GM21390 (cell line): ENCODE measurements around the gene GRIN1.
"Not testable (repeated sequence)": the region's sequence is repeated elsewhere in the genome, so short reads cannot be mapped to it uniquely, and the experiment has no call there.

Experiments used
- ATAC-seq: cut with Tn5 transposase; IDR thresholded peaks from one replicate; pipeline ENCODE4 v1.9.1; 2021; ENCODE audit not compliant: unreplicated experiment

The GRIN1 gene

DNA sequence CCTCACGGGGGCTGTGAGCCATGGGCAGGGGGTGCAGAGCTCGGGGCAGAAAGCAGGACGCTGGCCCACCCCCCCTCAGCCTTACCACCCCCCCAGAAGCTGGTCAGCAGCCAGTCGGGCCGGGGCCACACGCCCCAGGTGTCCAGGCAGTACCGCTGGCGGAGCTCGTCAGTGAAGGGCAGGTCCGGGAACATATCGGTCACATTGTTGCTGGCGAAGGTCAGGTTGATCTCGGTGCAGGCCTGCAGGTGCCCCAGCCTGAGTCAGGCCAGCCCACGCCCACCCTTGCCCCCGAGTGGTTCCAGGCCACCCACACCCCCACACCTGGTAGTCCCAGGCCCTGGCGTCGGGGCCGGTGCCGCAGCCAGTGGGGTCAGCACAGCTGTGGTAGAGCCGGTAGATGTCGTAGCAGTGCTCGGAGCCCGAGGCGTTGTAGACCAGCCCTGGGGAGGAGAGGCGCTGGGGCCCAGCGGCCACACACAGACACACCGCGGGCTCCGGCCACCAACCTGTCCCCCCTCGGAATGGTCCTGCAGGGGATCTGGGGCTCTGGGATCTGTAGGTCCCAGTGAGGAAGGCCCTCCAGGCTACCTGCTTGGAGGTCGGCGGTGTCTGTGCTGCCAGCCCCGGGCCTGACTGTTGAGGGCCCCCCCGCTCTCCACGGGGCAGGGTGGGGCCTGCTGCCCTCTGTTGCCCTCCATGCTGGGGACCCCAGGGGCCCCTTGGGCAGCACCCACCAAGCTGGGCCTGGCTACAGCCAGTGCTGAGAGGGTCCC lies 27.0 kb upstream of the GRIN1 start:
- ATAC-seq: no peak

DNA sequence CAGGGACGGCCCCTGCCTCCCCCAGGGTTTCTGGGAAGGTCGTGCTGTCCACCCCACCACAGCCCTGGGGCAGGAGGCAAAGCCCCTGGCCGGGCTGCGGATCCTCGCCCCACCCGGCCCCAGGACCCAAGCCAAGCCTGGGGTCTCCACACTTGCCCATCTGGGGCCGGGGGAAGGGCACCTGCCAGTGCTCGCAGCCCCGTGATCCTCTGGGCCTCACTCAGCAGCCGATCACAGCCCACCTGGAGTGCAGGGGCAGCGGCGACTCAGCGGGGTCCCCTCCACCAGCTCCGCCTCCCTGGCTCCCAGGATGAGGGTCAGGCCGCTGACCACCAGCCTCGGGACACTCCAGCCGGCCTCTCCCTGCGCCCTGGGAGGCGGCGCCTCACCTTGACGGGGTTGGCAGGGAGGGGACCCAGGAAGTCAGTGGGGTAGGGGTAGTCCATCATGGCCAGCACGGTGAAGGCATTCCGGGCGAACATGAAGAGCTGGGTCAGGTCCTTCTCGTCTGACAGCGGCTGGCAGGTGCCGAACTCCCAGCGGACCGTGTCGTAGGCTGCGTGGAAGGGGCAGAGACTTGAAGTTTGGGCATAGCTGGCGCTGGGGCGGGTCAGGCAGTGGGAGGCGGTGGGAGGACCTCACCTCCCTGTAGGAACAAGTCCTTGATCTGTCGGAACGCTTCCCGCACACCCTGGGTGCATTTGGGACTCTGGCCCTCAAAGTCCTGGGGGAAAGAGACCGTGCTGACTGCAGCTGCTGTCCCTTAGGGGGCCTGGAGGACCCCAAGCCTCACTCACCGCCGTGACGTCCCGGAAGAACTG lies 26.2 kb upstream of the GRIN1 start:
- no peak for ATAC-seq

DNA sequence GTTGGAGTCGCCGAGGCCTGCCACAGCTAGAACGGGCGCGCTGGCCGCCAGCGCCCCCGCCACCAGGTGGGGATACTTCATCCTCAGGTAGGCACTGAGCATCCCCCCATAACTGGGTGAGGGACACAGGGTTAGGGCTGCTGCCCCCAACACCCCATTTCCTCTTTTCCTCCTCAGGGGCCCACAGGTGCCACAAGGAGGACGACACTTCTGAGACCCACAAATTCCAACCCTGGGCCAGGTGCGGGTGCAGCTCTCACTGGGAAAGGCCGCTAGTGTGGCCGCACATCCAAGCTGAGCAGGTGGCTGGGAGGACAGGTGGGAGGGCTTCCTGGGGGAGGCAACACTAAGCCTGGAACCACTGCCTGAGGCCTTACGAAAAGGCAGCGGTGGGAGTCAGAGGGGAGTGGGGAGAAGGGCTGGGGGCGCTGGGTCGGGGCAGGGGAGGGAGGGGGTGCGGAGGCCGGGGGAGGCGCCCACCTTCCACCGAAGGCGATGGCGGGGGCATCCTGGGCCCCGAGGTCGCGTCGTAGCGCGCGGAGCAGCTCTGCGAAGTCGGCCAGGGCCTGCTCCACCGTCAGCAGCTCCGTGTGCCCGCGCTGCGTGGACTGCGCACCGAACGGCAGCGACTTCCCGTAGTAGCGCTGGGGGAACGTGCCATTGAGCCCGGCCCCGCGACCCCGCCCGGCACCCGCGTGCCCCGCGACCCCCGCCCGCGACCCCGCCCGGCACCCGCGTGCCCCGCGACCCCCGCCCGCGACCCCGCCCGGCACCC lies 25.4 kb upstream of the GRIN1 start:
- ATAC-seq: no peak

- ATAC-seq: peak; percentile 15
Measured at GRCh38 chr9:137114220-137114612, 24.7 kb upstream of the GRIN1 start.

- peak; percentile 64 for ATAC-seq
Measured at GRCh38 chr9:137114613-137115393, 24.2 kb upstream of the GRIN1 start, which contains the start of gene DPP7. Gene DPP7, minus strand, starts transcription at chr9:137114733. Its CDS starts 20 bp downstream, at chr9:137114713.

DNA sequence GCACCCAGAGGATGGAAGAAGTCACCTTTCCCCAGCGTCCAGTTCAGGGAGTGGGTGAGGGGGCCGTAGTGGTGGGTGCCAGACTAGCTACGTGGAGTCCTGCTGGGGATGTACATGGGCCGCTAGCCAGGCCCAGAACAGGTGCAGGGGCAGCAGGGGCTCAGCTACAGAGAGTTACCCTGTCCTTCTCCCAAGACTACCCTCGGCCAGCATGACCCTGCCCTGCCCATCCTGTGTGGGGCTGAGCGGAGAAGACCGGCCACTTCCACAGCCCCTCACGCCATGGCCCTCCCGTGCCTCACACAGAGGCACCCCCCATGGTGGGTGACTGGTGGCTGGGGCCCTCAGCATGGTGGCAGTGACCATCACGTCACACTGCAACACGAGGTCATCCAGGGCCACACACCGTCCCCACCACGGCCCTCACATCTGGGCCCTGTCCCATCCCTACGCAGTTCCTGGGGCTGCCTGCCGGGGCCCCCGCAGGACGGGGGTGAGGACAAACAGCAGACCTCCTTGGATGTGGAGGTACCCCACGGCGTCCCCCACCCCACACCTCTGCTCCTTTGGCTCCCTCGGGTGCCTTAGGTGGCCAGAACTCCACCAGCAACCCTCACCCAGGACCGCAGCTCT lies 23.4 kb upstream of the GRIN1 start:
- no peak for ATAC-seq

DNA sequence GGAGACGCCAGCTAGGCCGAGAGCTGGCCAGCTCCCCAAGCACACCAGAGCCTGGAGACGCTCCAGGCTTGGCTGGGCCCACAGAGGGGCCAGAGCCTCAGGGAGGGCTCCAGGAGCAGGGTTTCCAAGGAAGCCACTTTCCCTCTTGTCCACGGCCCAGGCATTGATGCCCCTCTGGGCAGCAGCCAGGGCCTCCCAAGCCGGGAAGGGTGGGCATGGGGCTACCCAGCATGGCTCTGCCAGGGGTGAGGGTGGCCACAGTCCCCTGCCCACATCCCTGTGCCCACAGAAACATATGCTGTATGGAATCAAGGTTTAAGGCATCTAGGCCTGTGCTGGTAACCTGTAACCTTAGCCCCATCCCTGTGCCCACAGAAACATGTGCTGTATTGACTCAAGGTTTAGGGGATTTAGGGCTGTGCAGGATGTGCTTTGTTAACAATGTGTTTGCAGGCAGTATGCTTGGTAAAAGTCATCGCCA lies 22.9 kb upstream of the GRIN1 start:
- ATAC-seq: no peak

DNA sequence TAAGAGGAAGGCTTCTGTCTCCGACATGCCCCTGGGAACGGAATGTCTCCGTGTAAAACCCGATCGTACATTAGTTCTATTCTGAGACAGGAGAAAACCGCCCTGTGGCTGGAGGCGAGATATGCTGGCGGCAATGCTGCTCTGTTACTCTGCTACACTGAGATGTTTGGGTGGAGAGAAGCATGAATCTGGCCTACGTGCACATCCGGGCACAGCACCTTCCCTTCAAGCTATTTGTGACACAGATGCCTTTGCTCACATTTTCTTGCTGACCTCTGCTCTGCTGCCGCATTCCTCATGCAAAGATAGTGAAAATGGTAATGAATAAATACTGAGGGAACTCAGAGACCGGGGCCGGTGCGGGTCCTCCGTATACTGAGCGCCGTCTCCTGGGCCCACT lies 22.2 kb upstream of the GRIN1 start:
- no peak for ATAC-seq

DNA sequence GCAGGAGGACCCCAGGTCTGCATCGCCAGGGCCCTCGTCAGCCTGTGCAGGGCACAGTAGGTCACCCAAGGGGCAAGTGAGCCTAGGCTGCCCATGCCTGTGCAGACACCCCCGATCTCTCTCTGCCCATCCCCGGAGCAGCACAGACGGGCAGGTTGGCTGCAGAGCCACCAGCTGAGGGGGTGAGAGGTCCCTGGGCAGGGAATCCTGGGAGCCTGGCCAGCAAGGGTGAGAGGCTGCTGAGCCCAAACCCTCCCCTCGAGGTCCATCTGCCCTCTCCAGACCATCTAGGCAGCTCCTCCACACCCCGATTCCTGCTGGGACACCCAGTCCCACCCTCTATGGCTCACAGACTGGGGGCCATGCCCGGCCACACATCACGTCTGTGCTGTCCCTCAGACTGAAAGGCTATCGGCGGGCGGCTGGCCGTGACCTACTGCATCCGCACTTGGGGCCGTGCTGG lies 21.7 kb upstream of the GRIN1 start:
- no peak for ATAC-seq

GRCh38 chr9:137118092-137118603 lies 20.8 kb upstream of the GRIN1 start:
- ATAC-seq: not testable (repeated sequence)

- ATAC-seq: not testable (repeated sequence)
Measured at GRCh38 chr9:137121927-137122795, 16.8 kb upstream of the GRIN1 start.

DNA sequence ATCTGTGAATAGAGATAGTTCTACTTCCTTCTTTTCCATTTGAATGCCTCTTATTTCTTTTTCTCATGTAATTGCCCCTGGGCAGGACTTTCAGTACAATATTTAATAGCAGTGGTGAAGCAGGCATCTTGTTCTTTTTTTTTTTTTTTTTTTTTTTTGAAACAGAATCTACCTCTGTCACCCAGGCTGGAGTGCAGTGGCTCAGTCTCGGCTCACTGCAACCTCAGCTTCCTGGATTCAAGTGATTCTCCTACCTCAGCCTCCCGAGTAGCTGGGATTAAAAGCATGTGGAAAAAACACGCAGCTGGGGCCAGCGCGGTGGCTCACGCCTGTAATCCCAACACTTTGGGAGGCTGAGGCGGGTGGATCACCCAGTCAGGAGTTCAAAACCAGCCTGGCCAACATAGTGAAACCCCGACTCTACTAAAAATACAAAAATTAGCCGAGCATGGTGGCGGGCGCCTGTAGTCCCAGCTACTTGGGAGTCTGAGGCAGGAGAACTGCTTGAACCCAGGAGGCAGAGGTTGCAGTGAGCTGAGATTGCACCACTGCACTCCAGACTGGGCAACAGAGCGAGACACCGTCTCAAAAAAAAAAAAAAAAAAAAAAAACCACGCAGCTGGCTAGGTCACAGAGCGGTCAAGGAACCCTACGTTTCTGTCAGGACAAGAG lies 16.0 kb upstream of the GRIN1 start:
- not testable (repeated sequence) for ATAC-seq

GRCh38 chr9:137123468-137123837 lies 15.5 kb upstream of the GRIN1 start:
- ATAC-seq: peak; percentile 45

DNA sequence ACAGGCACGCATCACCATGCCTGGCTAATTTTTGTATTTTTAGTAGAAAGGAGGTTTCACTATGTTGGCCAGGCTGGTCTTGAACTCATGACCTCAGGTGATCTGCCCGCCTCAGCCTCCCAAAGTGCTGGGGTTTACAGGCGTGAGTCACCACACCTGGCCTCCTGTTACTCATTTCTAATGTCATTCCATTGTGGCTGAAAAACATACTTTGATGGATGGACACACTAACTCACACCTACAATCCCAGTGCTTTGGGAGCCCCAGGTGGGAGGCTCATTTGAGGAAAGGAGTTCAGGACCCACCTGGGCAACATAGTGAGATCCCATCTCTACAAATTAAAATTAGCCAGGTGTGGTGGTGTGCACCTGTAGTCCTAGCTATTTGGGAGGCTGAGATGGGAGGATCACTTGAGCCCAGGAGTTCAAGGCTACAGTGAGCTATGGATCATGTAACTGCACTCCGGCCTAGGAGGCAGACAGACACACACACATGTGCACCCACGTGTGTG lies 14.9 kb upstream of the GRIN1 start:
- not testable (repeated sequence) for ATAC-seq

- no peak for ATAC-seq
Measured at GRCh38 chr9:137126786-137127185, 12.2 kb upstream of the GRIN1 start.

GRCh38 chr9:137127301-137128157 lies 11.4 kb upstream of the GRIN1 start:
- no peak for ATAC-seq
